Gastrocnemius medialis (tissue), 4 donors: Measurements from ENCODE around the gene SRGAP3.

Experiments
- POLR2A ChIP-seq, 2 donors: fragments of 450-650 bp; IDR thresholded peaks; one replicate each; pipeline ENCODE4 v1.6.1; 2017; ENCODE audit warnings: antibody characterized with exemption in 2 of 2, mild to moderate bottlenecking in 2 of 2, moderate library complexity in 2 of 2
- TF ChIP-seq, protein P1 (sequence below), 5 experiments: fragments of 450-650 bp in 3 of 5; fragments of 200-600 bp in 2 of 5; sonication (generic) in 2 of 5; IDR thresholded peaks in 4 of 5; conservative IDR thresholded peaks in 1 of 5; 1 replicate in 4 of 5; 2 replicates in 1 of 5; pipeline ENCODE4 v1.5.1; 2016 to 2019; ENCODE audit warnings: antibody characterized with exemption in 5 of 5, mild to moderate bottlenecking in 3 of 5, moderate library complexity in 3 of 5

GRCh38 chr3:9026320-9027045, 223.0 kb downstream of the SRGAP3 start:
- TF ChIP-seq, protein P1, sequence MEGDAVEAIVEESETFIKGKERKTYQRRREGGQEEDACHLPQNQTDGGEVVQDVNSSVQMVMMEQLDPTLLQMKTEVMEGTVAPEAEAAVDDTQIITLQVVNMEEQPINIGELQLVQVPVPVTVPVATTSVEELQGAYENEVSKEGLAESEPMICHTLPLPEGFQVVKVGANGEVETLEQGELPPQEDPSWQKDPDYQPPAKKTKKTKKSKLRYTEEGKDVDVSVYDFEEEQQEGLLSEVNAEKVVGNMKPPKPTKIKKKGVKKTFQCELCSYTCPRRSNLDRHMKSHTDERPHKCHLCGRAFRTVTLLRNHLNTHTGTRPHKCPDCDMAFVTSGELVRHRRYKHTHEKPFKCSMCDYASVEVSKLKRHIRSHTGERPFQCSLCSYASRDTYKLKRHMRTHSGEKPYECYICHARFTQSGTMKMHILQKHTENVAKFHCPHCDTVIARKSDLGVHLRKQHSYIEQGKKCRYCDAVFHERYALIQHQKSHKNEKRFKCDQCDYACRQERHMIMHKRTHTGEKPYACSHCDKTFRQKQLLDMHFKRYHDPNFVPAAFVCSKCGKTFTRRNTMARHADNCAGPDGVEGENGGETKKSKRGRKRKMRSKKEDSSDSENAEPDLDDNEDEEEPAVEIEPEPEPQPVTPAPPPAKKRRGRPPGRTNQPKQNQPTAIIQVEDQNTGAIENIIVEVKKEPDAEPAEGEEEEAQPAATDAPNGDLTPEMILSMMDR (IDR thresholded peaks at IDR 0.05 in 4 of 5, conservative IDR thresholded peaks at IDR 0.05 in 1 of 5), result no peak
- no peak for TF ChIP-seq POLR2A (IDR thresholded peaks at IDR 0.05)
